KOPT-K1 (cell line): ENCODE results near the gene FIZ1.

ENCODE experiments used
- H3K27ac ChIP-seq: fragments of 200-600 bp; sonication (generic); 2 replicates; pipeline ENCODE4 v1.5.1; 2016; ENCODE audit warnings: antibody characterized with exemption, mild to moderate bottlenecking, low read depth, low read length; ENCODE audit not compliant: poor library complexity, severe bottlenecking
- H3K36me3 ChIP-seq: fragments of 200-600 bp; sonication (generic); 2 replicates; pipeline ENCODE4 v1.5.1; 2017; ENCODE audit warnings: antibody characterized with exemption, mild to moderate bottlenecking, low read length, moderate library complexity; ENCODE audit not compliant: insufficient read depth
- H3K9me3 ChIP-seq: fragments of 200-600 bp; sonication (generic); 2 replicates; pipeline ENCODE4 v1.5.1; 2017; ENCODE audit warnings: antibody characterized with exemption, low read length, mild to moderate bottlenecking; ENCODE audit not compliant: insufficient read depth, poor library complexity, severe bottlenecking

FIZ1 gene

DNA sequence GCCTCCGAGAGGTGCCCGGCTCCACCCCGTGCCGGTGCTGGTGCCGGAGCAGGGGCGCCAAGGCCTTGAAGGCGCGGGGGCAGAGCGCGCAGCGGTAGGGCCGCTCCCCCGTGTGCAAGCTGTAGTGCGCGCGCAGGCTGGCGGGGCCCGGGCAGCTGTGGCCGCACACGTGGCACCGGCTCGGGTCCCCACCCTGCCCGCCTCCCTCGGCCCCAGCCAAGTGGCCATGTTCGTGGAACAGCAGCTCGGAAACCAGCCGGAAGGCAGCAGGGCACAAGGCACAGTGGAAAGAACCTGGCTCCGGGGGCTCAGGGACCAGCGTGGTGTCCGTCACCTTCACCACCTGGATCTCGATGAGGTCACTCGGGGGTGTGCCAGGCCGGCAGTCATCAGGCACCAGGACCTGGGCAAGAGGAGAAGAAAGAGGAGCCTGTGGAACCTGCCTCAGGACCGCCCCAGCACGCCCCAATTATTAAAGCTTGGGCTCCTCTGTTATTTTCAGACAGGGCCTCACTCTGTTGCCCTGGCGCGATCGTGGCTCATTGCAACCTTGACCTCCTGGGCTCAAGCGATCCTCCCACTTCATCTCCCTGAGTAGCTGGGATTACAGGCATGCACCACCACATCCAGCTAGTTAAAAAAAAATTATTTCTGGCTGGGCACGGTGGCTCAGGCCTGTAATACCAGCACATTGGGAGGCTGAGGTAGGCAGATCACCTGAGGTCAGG is 23.1 kb upstream of the FIZ1 start:
- H3K27ac ChIP-seq, result no peak overlapping the region
- H3K36me3 ChIP-seq, result peaks cover 7% of the 10 kb centered on the region
- no peaks in the 10 kb centered on the region for H3K9me3 ChIP-seq

DNA sequence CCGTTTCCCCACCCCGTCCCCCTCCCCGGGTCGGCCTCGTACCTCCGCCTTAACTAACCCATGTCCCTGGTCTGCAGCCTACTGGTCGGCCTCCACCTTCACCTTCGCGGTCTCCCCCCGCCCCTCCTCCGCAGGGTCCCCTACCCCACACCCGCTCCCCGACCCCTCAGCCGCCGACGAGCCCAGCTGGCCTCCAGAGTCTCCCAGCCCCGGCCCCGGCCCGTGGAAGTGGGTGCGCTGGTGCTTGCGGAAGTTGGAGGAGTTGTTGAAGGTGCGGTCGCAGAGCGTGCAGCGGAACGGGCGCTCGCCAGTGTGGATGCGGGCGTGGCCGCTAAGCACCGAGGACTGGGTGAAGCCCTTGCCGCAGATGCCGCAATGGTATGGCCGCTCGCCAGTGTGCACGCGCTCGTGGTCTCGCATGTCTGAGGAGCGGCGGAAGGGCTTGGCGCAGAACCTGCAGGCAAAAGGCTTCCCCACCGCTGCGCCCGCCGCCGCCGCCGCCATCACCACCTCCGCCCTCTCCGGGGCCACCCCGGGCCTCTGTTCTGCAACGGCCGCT is 22.4 kb upstream of the FIZ1 start:
- peaks cover 13% of the 10 kb centered on the region for H3K36me3 ChIP-seq
- no peaks in the 10 kb centered on the region for H3K9me3 ChIP-seq
- H3K27ac ChIP-seq, result no peak overlapping the region

DNA sequence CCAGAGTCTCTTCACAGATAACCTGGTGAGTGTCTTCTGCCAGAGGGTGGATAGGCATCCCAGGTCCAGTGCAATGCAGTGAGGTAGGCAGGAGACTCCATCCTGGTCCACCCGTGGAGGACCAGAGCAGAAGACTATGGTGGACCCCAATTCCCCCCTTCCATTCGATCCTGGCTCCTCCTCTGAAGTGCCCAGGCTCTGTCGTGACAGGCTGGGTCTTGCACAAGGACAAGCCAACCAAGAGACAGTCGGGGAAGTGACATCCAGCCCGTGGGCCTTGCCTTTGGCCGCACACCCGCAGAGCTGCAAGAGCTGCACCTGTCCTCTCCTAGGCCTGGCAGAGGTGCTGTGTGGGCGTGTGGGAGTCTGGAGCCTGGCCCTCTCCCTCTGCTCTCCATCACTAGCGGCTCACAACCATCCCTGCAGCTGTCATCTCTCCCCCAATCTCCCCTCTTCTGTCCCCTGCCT is 21.9 kb upstream of the FIZ1 start:
- Histone ChIP-seq H3K9me3 (no peaks in the 10 kb centered on the region), H3K36me3 (peaks cover 18% of the 10 kb centered on the region), H3K27ac (no peak overlapping the region)

DNA sequence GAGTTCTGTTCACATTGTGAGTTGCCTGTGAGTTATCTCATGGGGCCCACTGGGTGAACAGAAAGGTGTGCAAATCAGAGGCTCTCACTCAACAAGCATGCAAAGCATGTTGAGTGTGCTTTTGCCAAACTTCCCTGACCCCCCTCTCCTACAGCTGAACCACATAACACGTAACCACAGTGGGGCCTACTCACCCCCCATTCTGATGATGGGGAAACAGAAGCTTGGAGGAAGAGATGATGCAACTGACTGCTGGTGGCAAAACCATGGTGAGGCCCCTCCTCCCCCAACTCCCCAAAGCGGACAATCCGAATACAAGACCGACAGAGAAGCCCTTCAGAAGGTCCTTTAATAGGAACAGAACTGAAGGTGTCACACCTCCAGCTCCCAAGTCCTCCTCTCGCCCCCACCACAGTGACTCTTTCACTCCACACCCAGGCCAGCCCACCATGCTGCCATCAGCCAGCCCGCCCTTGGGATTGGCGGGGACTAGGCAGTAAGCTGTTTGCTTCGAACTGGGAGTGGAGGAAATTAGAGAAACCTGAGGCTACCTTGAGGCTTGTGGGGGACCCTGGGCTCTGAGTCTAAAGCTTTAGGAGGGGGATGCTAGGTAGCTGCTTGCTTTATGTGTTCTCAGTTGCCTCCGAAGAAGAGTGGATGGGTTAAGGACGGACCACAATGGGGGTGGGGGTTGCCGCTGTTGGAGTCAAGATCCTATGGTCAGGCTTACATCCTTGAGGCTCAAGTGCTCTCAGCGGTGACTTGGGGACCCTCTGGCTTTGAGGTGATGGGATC is 21.3 kb upstream of the FIZ1 start:
- Histone ChIP-seq H3K27ac (no peak overlapping the region), H3K9me3 (no peaks in the 10 kb centered on the region), H3K36me3 (peaks cover 24% of the 10 kb centered on the region)

DNA sequence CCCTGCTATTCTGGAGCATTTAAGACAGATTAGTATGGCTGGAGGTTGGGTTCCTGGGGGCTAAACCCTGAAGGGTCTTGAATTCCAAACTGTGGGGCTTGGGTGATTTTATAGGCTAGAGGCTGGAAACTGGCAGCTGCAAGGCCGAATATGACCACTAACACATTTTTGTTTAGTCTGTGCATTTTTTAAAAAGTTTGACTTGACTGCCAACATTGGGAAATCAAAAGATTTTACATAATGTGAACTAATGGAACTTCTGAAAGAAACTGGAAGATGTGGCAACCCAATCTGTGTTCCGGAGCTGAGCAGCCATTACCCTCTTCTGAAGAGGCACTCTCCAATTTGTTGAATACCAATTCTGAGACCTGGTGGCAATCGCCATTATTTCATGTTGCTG is 20.0 kb upstream of the FIZ1 start:
- Histone ChIP-seq H3K27ac (no peak overlapping the region), H3K9me3 (no peaks in the 10 kb centered on the region), H3K36me3 (peaks cover 29% of the 10 kb centered on the region)

DNA sequence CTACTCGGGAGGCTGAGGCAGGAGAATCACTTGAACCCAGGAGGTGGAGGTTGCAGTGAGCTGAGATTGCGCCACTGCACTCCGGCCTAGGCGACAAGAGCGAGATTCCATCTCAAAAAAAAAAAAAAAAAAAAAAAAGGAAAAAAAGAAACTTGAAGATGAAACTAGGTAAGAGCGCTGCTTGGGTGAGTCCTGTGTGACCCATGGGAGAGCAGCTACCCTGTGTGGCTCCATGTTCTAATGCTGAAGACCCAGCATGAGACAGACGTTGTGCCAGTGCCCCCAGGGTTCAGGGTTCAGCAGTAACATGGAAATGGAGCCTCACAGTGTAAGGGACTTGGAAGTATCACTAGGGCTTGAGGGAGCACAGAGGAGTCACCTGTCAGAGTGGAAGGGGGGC is 19.1 kb upstream of the FIZ1 start:
- no peaks in the 10 kb centered on the region for H3K9me3 ChIP-seq
- no peak overlapping the region for H3K27ac ChIP-seq
- H3K36me3 ChIP-seq, result peaks cover 29% of the 10 kb centered on the region

DNA sequence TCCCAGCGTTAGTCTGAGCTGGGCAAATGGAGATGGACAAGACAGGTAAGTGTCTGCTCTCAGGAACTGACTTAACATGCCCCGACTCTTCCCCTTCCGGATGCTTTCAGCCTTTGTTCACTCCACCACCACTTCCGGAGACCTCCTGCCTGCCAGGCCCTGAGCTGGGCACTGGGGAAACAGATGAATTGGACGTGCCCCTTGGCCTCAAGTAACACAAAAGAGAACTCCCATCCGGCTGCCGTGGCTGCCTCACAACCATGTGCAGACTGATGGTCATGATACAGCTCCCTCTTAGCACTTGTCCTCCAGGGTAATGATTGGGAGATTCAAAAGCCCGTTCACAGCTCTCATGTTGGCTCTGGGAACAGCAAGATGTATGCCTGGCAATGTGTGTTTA is 18.1 kb upstream of the FIZ1 start:
- Histone ChIP-seq H3K27ac (no peak overlapping the region), H3K36me3 (peaks cover 29% of the 10 kb centered on the region), H3K9me3 (no peaks in the 10 kb centered on the region)

DNA sequence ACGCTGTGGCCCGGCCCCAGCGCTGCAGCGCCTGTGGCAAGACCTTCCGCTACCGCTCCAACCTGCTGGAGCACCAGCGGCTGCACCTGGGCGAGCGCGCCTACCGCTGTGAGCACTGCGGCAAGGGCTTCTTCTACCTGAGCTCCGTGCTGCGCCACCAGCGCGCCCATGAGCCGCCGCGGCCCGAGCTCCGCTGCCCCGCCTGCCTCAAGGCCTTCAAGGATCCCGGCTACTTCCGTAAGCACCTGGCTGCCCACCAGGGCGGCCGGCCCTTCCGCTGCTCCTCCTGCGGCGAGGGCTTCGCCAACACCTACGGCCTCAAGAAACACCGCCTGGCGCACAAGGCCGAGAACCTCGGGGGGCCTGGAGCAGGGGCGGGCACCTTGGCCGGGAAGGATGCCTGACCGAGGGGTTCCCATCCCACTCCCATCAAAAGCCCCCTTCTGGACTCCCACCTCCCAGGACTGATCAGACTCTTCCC is 17.1 kb upstream of the FIZ1 start:
- Histone ChIP-seq H3K9me3 (no peaks in the 10 kb centered on the region), H3K27ac (no peak overlapping the region), H3K36me3 (peaks cover 32% of the 10 kb centered on the region)

DNA sequence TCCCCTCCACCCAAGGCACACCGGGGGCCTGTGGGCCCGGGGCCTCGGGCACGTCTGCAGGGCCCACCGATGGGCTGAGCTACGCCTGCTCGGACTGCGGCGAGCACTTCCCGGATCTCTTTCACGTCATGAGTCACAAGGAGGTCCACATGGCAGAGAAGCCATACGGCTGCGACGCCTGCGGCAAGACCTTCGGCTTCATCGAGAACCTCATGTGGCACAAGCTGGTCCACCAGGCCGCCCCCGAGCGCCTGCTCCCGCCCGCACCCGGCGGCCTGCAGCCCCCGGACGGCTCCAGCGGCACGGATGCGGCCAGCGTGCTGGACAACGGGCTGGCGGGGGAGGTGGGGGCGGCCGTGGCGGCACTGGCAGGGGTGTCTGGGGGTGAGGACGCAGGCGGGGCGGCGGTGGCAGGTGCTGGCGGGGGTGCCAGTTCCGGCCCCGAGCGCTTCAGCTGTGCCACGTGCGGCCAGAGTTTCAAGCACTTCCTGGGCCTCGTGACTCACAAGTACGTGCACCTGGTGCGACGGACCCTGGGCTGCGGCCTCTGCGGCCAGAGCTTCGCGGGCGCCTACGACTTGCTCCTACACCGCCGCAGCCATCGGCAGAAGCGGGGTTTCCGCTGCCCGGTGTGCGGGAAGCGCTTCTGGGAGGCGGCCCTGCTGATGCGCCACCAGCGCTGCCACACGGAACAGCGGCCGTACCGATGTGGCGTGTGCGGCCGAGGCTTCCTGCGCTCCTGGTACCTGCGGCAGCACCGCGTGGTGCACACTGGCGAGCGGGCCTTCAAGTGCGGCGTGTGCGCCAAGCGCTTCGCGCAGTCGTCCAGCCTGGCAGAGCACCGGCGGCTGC is 16.5 kb upstream of the FIZ1 start:
- peaks cover 32% of the 10 kb centered on the region for H3K36me3 ChIP-seq
- H3K9me3 ChIP-seq, result no peaks in the 10 kb centered on the region
- H3K27ac ChIP-seq, result no peak overlapping the region

DNA sequence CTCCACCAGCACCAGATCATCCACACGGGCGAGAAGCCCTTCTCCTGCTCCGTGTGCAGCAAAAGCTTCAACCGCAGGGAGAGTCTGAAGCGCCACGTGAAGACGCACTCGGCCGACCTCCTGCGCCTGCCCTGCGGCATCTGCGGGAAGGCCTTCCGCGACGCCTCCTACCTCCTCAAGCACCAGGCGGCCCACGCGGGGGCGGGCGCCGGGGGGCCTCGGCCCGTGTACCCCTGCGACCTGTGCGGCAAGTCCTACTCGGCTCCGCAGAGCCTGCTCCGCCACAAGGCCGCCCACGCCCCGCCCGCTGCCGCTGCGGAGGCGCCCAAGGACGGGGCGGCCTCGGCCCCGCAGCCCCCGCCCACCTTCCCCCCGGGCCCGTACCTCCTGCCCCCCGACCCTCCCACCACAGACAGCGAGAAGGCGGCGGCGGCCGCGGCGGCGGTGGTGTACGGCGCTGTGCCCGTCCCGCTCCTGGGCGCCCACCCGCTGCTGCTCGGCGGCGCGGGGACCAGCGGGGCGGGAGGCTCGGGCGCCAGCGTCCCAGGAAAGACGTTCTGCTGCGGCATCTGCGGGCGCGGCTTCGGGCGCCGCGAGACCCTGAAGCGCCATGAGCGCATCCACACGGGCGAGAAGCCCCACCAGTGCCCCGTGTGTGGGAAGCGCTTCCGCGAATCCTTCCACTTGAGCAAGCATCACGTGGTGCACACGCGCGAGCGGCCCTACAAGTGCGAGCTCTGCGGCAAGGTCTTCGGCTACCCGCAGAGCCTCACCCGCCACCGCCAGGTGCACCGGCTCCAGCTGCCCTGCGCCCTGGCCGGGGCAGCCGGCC is 15.6 kb upstream of the FIZ1 start:
- Histone ChIP-seq H3K27ac (no peak overlapping the region), H3K36me3 (peaks cover 38% of the 10 kb centered on the region), H3K9me3 (no peaks in the 10 kb centered on the region)

DNA sequence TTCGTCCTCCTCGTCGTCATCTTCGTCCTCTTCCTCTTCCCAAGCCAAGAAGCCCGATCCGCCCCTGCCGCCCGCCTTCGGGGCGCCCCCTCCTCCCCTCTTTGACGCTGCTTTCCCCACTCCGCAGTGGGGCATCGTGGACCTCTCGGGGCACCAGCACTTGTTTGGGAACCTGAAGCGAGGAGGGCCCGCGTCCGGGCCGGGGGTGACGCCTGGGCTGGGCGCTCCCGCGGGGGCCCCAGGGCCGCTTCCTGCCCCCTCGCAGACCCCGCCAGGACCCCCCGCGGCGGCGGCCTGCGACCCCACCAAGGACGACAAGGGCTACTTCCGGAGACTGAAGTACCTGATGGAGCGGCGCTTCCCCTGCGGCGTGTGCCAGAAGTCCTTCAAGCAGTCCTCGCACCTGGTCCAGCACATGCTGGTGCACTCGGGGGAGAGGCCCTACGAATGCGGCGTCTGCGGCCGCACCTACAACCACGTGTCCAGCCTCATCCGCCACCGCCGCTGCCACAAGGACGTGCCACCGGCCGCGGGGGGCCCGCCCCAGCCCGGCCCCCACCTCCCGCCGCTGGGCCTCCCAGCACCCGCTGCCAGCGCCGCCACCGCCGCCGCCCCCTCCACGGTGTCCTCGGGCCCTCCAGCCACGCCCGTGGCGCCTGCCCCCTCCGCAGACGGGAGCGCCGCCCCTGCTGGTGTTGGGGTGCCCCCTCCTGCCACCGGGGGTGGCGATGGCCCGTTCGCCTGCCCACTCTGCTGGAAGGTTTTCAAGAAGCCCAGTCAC is 14.8 kb upstream of the FIZ1 start:
- Histone ChIP-seq H3K27ac (no peak overlapping the region), H3K36me3 (peaks cover 46% of the 10 kb centered on the region), H3K9me3 (no peaks in the 10 kb centered on the region)

DNA sequence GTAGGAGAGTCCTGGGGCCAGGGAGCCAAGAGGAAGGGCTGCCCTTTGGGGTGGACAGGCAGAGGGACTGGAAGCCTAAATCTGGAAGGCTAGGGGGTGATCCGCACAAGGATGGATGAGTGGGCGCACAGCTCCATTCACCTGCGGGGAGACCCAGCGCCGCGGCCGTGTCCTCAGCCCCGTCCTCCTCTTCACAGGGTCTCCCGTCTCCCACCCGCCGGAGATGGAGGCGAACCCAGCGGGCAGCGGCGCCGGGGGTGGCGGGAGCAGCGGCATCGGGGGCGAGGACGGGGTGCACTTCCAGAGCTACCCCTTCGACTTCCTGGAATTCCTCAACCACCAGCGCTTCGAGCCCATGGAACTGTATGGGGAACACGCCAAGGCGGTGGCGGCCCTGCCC is 14.1 kb upstream of the FIZ1 start:
- Histone ChIP-seq H3K27ac (no peak overlapping the region), H3K9me3 (no peaks in the 10 kb centered on the region), H3K36me3 (peaks cover 51% of the 10 kb centered on the region)

DNA sequence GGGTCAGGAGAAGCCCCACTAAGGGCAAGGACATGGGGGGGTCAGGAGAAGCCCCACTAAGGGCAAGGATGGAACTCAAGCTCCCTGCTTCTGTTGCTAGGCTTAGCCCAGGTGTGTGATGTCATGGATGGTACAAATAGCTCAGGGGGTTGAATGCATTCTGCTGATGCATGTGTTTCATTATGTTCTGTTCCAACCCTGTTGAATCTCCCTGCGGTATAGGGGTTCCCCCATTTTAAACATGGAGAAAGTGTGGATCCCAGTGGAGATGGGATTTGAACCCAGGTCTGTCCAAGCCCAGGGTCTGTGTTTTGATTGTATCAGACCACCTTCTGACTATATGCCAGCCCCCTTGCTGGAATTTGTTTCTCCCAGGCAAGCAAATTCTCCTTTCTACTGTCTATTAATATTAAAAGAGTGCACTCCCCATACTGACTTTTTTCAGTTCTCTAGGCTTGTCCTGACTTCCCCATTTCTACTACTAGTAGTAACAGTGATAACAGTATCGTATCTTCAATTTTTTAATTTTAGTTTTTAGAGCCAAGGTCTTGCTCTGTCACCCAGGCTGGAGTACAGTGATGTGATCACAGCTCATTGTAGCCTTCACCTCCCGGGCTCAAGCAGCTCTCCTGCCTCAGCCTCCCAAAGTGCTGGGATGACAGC is 12.8 kb upstream of the FIZ1 start:
- H3K9me3 ChIP-seq, result no peaks in the 10 kb centered on the region
- H3K27ac ChIP-seq, result no peak overlapping the region
- H3K36me3 ChIP-seq, result peaks cover 41% of the 10 kb centered on the region; the same call in 1 of the 2 replicates
